Astrocyte of the spinal cord (primary cell): ENCODE measurements around the gene ARHGEF40.

Experiments used
- DNase-seq: peaks from one replicate; pipeline ENCODE4 v3.0.0; 2011; ENCODE audit warnings: low read depth, low spot score
- H3K4me3 ChIP-seq: 2 replicates; pipeline ENCODE4 v1.5.1; 2011; ENCODE audit warnings: low read depth, mild to moderate bottlenecking, low read length, moderate library complexity
- in situ Hi-C: cut with HindIII; loops from 2 replicates; pipeline ENCODE4 v1.10.0; 2017; ENCODE audit warnings: low sequenced_read_pairs
- TF ChIP-seq, protein P1 (sequence below): IDR thresholded peaks from 2 replicates; pipeline ENCODE4 v1.5.1; 2012; ENCODE audit warnings: low read depth, mild to moderate bottlenecking, low read length, inconsistent platforms

ARHGEF40 gene

DNA sequence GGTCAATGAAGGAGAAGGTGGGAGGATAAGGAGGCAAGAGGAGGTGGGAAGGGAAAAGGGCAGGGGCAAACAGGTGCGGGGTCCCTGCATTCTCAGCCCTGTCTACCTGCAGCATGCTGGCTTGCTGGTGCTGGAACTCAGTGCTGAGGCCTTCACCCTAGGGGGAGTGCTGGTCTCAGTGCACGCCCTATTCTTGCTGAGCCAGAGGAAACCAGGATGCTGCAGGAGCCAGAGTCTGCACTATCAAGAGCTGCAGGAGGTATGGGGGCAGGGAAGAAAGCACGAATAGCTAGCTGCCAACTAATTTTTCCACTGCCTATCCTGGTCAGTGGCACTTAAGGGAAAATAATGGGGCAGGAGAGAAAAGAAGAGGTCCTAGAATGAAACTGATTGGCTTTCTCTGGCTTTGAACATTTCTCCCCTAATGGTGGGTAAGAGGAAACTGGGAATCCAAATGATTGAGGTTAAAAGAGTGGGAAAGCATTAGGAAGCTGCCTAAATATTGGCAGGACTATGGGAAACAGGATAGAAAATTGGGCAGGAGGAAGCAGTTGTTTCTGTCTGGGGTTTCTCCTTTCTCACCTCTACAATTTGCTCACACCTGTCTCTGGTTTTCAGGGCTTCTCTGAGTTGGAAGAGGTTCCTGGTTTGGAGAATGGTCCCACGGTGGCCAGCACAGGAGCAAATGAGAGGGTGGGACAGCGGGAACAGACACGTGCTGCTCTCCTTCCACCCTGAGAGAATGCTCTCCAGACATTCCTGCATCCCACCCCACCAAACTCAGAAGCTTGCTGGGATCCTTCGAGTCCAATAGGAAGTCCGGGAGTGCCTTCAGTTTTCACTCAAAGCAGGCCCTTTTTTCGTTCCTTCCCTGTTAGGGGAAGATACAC, 32.7 kb downstream of the ARHGEF40 start:
- no peak for DNase-seq
- peak overlapping the region; percentile 80 for H3K4me3 ChIP-seq
- in situ Hi-C loops: no loop called here
- TF ChIP-seq, protein P1, sequence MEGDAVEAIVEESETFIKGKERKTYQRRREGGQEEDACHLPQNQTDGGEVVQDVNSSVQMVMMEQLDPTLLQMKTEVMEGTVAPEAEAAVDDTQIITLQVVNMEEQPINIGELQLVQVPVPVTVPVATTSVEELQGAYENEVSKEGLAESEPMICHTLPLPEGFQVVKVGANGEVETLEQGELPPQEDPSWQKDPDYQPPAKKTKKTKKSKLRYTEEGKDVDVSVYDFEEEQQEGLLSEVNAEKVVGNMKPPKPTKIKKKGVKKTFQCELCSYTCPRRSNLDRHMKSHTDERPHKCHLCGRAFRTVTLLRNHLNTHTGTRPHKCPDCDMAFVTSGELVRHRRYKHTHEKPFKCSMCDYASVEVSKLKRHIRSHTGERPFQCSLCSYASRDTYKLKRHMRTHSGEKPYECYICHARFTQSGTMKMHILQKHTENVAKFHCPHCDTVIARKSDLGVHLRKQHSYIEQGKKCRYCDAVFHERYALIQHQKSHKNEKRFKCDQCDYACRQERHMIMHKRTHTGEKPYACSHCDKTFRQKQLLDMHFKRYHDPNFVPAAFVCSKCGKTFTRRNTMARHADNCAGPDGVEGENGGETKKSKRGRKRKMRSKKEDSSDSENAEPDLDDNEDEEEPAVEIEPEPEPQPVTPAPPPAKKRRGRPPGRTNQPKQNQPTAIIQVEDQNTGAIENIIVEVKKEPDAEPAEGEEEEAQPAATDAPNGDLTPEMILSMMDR: no peak

DNA sequence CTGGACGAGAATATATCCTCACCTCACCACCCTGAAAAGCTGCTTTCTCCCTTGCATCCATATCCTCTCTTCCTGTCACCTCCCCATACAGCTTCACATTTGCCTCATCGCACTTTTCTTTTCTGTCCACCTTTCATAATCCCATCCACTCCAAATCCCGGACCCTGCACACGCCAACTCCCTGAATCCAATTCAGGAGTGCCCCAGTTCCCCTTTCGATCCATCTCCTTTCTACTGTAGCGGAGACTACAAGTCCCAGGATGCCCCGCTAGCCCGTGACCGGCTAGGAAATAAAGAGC, 33.3 kb downstream of the ARHGEF40 start:
- peak overlapping the region; percentile 80 for H3K4me3 ChIP-seq
- no peak for DNase-seq
- TF ChIP-seq, protein P1: no peak
- in situ Hi-C loops: no loop called here

DNA sequence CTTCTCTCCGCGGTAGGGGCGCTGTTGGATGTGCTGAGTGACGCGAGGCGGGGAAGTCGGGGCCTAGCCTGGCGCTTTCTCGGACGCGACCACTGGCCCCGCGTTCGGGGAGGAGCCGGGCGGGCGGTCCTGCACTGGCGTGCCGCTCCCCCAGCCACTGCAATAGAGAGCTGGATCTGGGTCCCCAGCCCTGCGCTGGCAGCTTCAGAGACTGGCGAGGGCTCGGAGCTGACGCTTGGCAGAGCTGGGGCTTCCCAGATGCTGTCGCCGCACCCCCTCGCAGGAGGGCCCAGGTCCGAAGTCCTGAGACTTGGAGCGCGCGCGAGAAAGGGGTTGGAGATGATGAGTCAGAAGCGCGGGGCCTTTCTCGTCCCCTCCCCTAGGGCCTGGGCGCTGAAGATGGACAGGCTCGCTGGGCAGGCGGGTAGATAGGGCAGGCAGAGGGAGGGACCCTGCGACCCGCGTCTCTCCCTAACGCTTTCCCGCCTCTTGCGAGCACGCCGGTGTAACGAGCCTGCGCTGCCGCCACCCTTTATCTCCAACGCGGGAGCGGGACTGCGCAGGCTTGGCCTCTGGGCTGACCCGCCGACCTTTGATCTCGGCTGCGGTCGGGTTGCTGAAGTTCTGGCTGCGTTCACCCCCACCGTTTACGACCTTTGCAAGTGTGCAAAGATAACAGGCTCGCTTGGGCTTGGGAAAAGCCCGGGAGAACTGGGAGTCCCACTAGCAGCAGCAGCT, 33.8 kb downstream of the ARHGEF40 start:
- peak overlapping the region; percentile 80 for H3K4me3 ChIP-seq
- in situ Hi-C loops: no loop called here
- peak; percentile 97 for DNase-seq
- TF ChIP-seq, protein P1: peak; percentile 77

DNA sequence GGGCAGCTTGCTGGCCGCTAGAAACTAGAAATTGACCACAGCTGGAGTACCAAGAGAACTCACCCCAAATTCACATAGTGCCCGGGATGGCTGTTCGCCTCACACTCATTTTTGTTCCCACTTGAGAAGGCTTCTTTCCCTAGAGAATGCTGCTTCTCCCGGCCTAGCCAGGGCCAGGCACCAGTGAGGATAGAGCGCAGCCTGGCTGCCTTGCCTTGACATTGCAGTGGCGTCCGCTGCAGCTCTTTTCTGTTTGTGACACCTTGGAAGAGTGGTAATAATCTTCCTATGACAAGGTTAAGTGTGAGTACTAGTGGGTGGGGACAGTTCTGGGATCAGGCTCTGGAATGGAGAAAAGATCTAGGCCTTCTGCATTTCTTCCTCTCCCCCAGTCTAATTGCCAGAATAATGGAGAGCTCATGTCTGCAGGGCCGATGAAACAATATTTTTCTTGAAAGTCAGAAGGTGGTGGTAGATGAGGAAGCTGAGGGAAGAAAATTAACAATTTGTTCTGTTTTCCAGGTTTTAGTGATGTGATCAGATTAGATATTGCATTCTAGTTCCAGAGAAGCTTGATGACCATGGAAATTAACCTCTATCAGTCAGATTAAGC, 34.5 kb downstream of the ARHGEF40 start:
- in situ Hi-C loops: no loop called here
- DNase-seq: peak; percentile 83
- TF ChIP-seq, protein P1: peak; percentile 100
- H3K4me3 ChIP-seq: peak overlapping the region; percentile 80

DNA sequence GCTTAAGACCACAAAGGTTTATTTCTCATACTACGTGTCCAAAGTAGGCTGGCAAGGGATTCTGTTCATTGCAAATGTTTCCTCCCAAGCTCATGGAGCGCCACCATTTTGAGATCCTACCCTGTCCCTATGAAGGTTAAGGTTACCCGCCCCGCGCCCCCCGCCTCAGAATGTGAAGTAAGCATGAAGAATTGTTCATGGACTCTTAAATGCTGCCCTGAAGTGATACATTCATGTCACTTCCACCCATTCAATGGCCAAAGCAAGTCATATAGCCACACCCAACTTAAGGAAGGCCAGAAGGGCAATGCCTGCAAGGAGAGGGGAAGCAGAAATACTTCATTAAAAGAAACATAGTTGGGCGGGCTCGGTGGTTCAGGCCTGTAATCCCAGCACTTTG, 35.0 kb downstream of the ARHGEF40 start:
- DNase-seq: no peak
- TF ChIP-seq, protein P1: no peak

DNA sequence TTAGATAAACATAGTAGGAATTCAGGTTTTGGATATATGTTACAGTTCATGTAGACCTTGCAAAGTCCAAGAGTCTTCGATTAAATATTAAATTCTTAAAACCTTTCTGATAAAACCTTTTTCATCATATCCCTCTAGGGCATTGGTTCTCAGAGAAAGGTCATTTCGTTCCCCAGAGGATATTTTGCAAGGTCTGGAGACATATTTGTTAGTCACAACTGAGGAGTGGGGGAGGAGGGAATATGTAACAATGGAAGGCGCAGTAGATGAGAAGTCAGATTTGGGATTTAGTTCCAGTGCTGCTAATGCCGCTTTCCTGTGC, 36.0 kb downstream of the ARHGEF40 start:
- no peak overlapping the region for H3K4me3 ChIP-seq
- in situ Hi-C loops: no loop called here
- DNase-seq: no peak
- TF ChIP-seq, protein P1: no peak

More for the DNA sequence above, 35.0 kb downstream of the ARHGEF40 start:
- H3K4me3 ChIP-seq: no peak overlapping the region
- in situ Hi-C loops: no loop called here
